Esophagus squamous epithelium (tissue), 5 donors: Measurements from ENCODE around the gene XPOT. TPM values are rescaled to one million over a fixed set of nuclear protein-coding genes. Genes with fewer than 3 reads are reported as not detected.

ENCODE experiments used
- DNase-seq: peaks from one replicate; lab custom pipeline; 2025; lab: John Stamatoyannopoulos, UW
- H3K27ac ChIP-seq, 4 donors: fragments of 200-600 bp; sonication (generic); one replicate each; pipeline ENCODE4 v1.5.1; 2016 to 2019; ENCODE audit warnings: mild to moderate bottlenecking in 1 of 4
- H3K27me3 ChIP-seq, 4 donors: fragments of 200-600 bp; sonication (generic); 1 replicate in 3 of 4; 2 replicates in 1 of 4; pipeline versions ENCODE4 v1.5.1 to v1.6.0; 2017 to 2021; ENCODE audit warnings: antibody characterized with exemption in 1 of 4
- H3K36me3 ChIP-seq, 3 donors: fragments of 200-600 bp; sonication (generic); one replicate each; pipeline ENCODE4 v1.5.1; 2016 to 2019
- H3K4me1 ChIP-seq, 3 donors: fragments of 200-600 bp; sonication (generic); one replicate each; pipeline ENCODE4 v1.5.1; 2017 to 2019
- H3K4me3 ChIP-seq, 4 donors: fragments of 200-600 bp; sonication (generic); 1 replicate in 3 of 4; 2 replicates in 1 of 4; pipeline ENCODE4 v1.5.1; 2016 to 2019; ENCODE audit warnings: mild to moderate bottlenecking in 2 of 4, moderate library complexity in 1 of 4
- H3K9me3 ChIP-seq, 3 donors: fragments of 200-600 bp; sonication (generic); one replicate each; pipeline ENCODE4 v1.5.1; 2016 to 2019
- CTCF ChIP-seq, 6 experiments: fragments of 450-650 bp in 4 of 6; fragments of 200-600 bp in 2 of 6; sonication (generic) in 2 of 6; IDR thresholded peaks; one replicate each; pipeline ENCODE4 v1.5.1; 2016 to 2019; ENCODE audit warnings: antibody characterized with exemption in 6 of 6, mild to moderate bottlenecking in 4 of 6, moderate library complexity in 4 of 6
- POLR2A ChIP-seq, 4 donors: fragments of 450-650 bp; IDR thresholded peaks; one replicate each; pipeline ENCODE4 v1.6.1; 2017; ENCODE audit warnings: antibody characterized with exemption in 4 of 4, mild to moderate bottlenecking in 4 of 4, moderate library complexity in 3 of 4
- WGBS, 2 donors: methylation state at CpG; one replicate each; pipeline ENCODE4 v1.1.5; 2018; 5-methylcytosine and 5-hydroxymethylcytosine counted together
- intact Hi-C: fragments of 100-400 bp; cut with DNase I; formaldehyde crosslinking; loops from one replicate; pipeline ENCODE4 v1.15.0; 2022
- total RNA-seq, 4 donors: library from RNA; depleted of rRNA; stranded (reverse); fragments of >200 nt; gene quantifications; one replicate each; pipeline ENCODE4 v1.1.0, GENCODE V29; 2016
- donor health status: DM: yes; HTN: yes; CAD: no.

The XPOT gene
- total RNA-seq, 4 donors from 2014 or later, result 29.9 to 61.2 (median 38.0) TPM

- intact Hi-C loops, result no loop called here
- TF ChIP-seq CTCF (IDR thresholded peaks at IDR 0.05) (no peak), POLR2A (IDR thresholded peaks at IDR 0.05) (no peak)
- peaks cover 13 to 71% (median 21%) of the 10 kb centered on the region in 3 donors for H3K4me1 ChIP-seq
- peaks cover 0 to 41% (median 0%) of the 10 kb centered on the region in 3 donors for H3K36me3 ChIP-seq
- H3K27me3 ChIP-seq, result no peaks in the 10 kb centered on the region
- DNase-seq, result no peak
- peak overlapping the region in 1 of 4 donors; percentile 6 for H3K27ac ChIP-seq
- H3K4me3 ChIP-seq, result no peak overlapping the region
- H3K9me3 ChIP-seq, result no peaks in the 10 kb centered on the region
These were observed 51.9 kb downstream of the XPOT start for GRCh38 chr12:64456119-64456518.

- intact Hi-C loops, result no loop called here
- Histone ChIP-seq H3K4me1 (peaks cover 7 to 67% (median 19%) of the 10 kb centered on the region in 3 donors), H3K27me3 (no peaks in the 10 kb centered on the region), H3K36me3 (peaks cover 0 to 50% (median 0%) of the 10 kb centered on the region in 3 donors), H3K27ac (peak overlapping the region in 2 of 4 donors; percentile 5 to 9), H3K9me3 (no peaks in the 10 kb centered on the region), H3K4me3 (no peak overlapping the region)
- no peak for DNase-seq
- TF ChIP-seq POLR2A (IDR thresholded peaks at IDR 0.05), result no peak
- no peak for TF ChIP-seq CTCF (IDR thresholded peaks at IDR 0.05)
- WGBS, 2 donors, result 63 to 67% methylated on average over 6 of the region's 6 CpGs
These were observed 52.8 kb downstream of the XPOT start for GRCh38 chr12:64457032-64457431.

GRCh38 chr12:64457466-64457865 is 53.3 kb downstream of the XPOT start:
- no peaks in the 10 kb centered on the region for H3K27me3 ChIP-seq
- 75 to 91% methylated on average over 3 of the region's 3 CpGs for WGBS, 2 donors
- peaks cover 0 to 53% (median 0%) of the 10 kb centered on the region in 3 donors for H3K36me3 ChIP-seq
- no peak for TF ChIP-seq CTCF (IDR thresholded peaks at IDR 0.05)
- no peak for TF ChIP-seq POLR2A (IDR thresholded peaks at IDR 0.05)
- no peaks in the 10 kb centered on the region for H3K9me3 ChIP-seq
- peaks cover 7 to 67% (median 19%) of the 10 kb centered on the region in 3 donors for H3K4me1 ChIP-seq
- intact Hi-C loops, result no loop called here
- DNase-seq, result no peak
- no peak overlapping the region for H3K4me3 ChIP-seq
- H3K27ac ChIP-seq, result peak overlapping the region in 2 of 4 donors; percentile 5 to 9

GRCh38 chr12:64457923-64458322 is 53.7 kb downstream of the XPOT start:
- H3K27ac ChIP-seq, result peak overlapping the region in 1 of 4 donors; percentile 9
- DNase-seq, result no peak
- TF ChIP-seq CTCF (IDR thresholded peaks at IDR 0.05), result no peak
- TF ChIP-seq POLR2A (IDR thresholded peaks at IDR 0.05), result no peak
- no peaks in the 10 kb centered on the region for H3K27me3 ChIP-seq
- H3K4me3 ChIP-seq, result no peak overlapping the region
- WGBS, 2 donors, result 78 to 82% methylated on average over 4 of the region's 4 CpGs
- intact Hi-C loops, result no loop called here
- H3K4me1 ChIP-seq, result peaks cover 7 to 66% (median 19%) of the 10 kb centered on the region in 3 donors
- peaks cover 0 to 56% (median 0%) of the 10 kb centered on the region in 3 donors for H3K36me3 ChIP-seq
- no peaks in the 10 kb centered on the region for H3K9me3 ChIP-seq

GRCh38 chr12:64459394-64459891 is 55.3 kb downstream of the XPOT start:
- intact Hi-C loops, result no loop called here
- Histone ChIP-seq H3K9me3 (no peaks in the 10 kb centered on the region), H3K36me3 (peaks cover 0 to 71% (median 0%) of the 10 kb centered on the region in 3 donors), H3K27me3 (no peaks in the 10 kb centered on the region), H3K27ac (peak overlapping the region; percentile 55 to 79 (median 62)), H3K4me3 (peak overlapping the region in 3 of 4 donors; percentile 27 to 53 (median 28)), H3K4me1 (peaks cover 7 to 51% (median 9%) of the 10 kb centered on the region in 3 donors)
- TF ChIP-seq POLR2A (IDR thresholded peaks at IDR 0.05) (no peak), CTCF (IDR thresholded peaks at IDR 0.05) (no peak)
- no peak for DNase-seq
- WGBS, 2 donors, result 8 to 11% methylated on average over 3 of the region's 3 CpGs
